GM23248 (cell line): ENCODE results near the gene NNT.

Experiments used
- EZH2 ChIP-seq: fragments of 200-600 bp; sonication (generic); IDR thresholded peaks from 2 replicates; pipeline ENCODE4 v1.6.1; 2018; ENCODE audit warnings: antibody characterized with exemption, mild to moderate bottlenecking; ENCODE audit not compliant: insufficient read depth, poor library complexity, severe bottlenecking
- EZH2phosphoT487 ChIP-seq: fragments of 200-600 bp; sonication (generic); IDR thresholded peaks from 2 replicates; pipeline ENCODE4 v1.6.1; 2018; ENCODE audit warnings: antibody characterized with exemption, moderate library complexity, mild to moderate bottlenecking, low read depth; ENCODE audit not compliant: insufficient read depth

DNA sequence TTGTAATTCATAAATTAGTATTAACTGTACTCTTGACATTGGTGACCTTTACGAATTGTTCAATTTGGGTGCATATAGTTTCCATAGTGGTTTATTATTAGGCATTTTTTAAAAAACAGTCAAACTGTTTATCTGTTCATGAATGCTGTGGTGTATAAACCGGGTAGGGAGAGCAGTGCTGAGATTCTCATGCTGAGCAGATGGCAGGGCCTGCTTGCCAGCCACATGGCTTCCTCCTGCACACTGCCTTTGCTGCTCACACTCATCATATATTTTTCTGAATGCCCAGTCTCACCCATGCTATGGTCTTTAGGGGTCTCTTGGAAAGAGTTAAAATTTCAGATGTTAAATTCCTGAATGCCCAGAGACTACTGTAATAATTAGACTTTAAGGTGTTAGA lies 40.8 kb downstream of the NNT start:
- TF ChIP-seq EZH2 (no peak), EZH2phosphoT487 (no peak)
